Measurements from ENCODE around the gene CLDN10.
"Not testable (repeated sequence)": the region's sequence is repeated elsewhere in the genome, so short reads cannot be mapped to it uniquely, and the experiment has no call there.

Gene CLDN10, protein sequence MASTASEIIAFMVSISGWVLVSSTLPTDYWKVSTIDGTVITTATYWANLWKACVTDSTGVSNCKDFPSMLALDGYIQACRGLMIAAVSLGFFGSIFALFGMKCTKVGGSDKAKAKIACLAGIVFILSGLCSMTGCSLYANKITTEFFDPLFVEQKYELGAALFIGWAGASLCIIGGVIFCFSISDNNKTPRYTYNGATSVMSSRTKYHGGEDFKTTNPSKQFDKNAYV

DNA sequence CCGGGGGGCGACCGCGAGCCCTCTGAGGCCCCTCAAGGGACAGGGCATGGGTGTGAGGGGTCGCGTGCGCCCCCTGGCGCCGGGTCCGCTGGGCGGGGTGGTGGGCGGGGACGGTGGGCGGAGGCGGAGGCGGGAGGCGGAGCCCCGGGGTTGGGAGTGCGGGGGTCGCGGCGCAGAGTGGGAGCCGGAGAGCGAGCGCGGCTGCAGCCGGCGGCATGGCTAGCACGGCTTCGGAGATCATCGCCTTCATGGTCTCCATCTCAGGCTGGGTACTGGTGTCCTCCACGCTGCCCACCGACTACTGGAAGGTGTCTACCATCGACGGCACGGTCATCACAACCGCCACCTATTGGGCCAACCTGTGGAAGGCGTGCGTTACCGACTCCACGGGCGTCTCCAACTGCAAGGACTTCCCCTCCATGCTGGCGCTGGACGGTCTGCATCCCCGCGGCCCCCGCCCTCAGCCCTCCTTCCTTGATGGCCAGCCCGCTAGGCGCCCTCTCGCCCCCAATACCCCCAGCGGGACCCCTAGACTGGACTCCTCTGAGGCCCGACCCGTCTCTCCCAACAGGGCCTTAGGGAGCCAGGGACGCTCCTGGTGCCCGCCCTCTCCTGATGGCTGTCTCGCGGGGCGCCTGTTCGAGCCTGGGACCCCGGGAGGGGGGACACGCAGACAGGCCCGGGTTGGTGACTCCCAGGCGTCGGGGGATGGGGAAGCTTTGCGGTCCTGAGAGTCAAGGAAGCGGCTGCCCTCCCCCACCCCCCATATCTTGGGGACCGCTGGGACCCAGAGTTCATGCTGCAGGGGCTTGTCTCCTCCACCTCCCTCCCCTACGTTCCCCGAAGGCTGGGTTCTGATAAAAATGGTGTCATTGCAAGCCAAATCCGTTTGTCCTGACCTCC lies at the start of gene CLDN10:
Gene CLDN10 (plus strand): TSS at position 182 of the 903 bp plus-strand sequence. CDS start 34 bp downstream, at position 216.
- no peak for DNase-seq (ENCODE audit: low read depth in 2 of 3, low spot score in 2 of 3)

DNA sequence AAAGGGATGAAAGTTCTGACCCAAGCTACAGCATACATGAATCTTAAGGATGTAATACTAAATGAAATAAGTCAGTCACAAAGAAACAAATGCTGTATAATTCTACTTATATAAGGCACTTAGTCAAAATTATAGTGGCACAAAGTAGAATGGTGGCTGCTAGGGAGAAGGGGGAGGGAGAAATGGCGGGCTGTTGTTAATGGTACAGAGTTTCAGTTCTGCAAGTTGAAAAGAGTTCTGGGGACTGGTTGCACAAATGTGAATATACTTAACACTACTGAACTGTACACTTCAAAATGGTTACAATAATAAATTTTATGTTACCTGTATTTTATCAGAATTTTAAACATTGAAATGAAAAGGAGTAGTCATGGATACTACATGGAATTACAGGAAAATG lies 48.9 kb upstream of the CLDN10 start:
- DNase-seq (ENCODE audit: low read depth in 2 of 3, low spot score in 2 of 3), result no peak

DNA sequence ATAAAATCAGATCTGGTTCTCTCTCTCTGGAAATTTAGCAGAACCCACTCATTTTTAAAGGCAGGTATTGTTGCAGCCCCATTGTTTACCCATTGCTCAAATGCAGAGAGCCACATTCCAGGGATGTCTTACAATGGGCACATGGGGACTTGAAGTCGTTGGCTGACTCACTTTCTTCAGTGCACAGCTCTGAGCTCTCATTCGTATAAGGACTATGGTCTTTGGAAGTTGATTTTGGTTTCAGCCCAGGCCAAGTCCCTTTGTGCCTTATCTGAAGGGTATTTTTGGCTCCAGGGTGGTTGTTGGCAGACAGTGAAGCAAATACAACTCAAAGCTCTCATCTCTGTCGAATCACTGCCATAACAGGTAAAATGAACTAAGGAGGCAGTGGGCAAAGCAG lies 47.3 kb upstream of the CLDN10 start:
- no peak for DNase-seq (ENCODE audit: low read depth in 2 of 3, low spot score in 2 of 3)

DNA sequence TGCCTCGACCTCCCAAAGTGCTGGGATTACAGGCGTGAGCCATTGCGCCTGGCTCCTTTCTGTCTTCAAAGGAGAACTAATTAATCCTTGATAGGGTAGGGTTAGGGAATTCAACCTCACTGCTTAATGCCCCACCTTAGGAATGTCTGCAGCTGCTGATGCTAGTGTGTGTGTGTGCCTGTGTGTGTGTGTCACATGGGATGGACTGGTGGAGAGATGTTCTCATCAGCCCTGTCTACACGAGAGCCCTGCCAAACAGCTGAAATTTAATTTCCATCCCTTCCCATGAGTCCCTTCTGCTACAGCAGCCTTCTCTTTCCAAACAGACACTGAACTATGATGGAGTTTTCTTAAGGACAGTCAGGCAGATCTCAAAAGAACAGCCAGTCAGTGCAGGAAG lies 46.5 kb upstream of the CLDN10 start:
- DNase-seq (ENCODE audit: low read depth in 2 of 3, low spot score in 2 of 3), result no peak

DNA sequence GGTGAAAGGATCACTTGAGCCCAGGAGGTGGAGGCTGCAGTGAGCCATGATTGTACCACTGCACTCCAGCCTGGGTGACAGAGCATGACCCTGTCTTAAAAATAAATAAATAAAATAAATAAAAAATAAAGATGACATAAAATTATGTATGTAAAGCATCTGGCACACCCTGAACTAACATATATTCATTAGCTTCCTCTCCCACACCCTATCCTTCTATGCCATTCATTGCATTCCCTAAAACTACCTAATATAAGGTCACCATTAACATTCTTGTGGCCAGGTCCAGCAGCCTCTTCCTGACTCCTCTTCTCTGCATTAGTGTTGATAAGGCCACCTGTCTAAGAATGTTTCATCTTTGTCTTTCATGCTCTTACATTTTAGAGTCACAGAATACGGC lies 44.5 kb upstream of the CLDN10 start:
- no peak for DNase-seq (ENCODE audit: low read depth in 2 of 3, low spot score in 2 of 3)

DNA sequence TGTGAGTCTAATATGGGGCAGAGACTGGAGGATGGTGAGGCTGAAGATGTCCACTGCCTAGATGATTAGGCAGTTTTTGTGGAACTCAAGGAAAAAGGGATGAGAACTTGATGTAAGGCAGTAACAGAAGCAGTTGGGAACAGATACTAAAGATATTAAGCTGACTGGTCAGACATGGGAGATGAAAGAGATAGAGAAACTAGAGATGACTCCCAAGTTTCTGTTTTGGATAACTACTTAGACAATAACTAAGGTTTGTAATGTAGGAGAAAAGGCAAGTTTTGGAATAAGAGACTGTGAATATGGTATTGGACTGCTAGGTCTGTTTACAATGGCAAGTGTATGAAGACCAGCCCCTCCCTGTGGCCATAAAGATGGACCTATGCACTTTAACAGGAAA lies 43.5 kb upstream of the CLDN10 start:
- no peak for DNase-seq (ENCODE audit: low read depth in 2 of 3, low spot score in 2 of 3)

DNA sequence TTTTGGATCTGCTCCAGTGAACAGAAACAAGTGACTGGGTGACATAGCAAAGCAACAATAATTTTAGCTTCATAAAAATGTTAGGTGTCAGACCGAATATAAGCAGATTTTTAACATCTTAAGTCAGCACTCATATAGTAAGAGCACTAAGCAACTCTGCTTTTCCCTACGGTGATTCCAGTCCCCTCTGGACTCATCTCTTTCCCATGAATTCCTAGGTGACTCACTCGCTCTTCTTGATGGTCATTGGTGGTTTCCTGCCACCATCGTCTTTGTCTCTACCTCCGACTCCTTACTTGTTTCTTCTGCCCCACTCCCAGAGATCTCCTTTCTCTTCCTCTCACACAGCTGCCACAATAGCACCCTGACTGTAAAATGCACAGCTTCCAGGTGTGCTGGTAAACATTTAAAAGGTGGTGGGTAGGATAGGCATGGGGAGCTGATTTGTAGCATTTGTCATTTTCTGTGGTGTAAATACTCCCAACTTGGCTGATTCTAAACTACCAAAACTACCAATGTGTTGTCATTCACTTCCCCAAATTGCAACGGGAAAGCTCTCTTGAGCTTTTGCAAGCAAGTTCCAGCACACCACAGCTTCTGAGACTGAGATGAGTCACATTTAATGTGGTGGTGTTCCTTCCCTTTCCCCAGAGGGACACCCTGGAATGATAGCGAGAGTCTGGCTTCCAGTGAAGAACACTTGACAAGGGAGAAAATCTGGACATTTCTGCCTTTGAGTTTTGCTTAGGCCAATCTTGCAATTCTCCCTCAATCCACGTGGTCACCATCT lies 42.8 kb upstream of the CLDN10 start:
- DNase-seq (ENCODE audit: low read depth in 2 of 3, low spot score in 2 of 3), result no peak

DNA sequence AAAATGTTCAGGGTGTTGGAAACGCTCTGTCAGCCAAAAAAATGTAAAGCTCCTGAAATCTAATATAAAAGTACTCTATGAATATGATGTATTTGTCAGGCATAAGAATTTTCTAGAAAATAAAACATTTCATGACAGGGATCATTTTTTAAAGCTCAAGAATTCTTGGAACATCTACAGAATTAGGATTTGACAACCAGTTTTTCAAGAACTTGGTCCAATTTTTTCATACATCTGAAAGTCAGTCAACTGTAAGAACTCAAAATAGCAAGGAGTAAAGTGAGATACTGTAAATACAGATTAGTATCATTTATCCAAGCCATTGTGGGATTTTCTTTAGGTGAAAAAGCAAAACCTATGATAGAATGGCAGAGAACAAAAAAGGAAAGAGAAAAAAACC lies 41.6 kb upstream of the CLDN10 start:
- DNase-seq (ENCODE audit: low read depth in 2 of 3, low spot score in 2 of 3), result no peak

DNA sequence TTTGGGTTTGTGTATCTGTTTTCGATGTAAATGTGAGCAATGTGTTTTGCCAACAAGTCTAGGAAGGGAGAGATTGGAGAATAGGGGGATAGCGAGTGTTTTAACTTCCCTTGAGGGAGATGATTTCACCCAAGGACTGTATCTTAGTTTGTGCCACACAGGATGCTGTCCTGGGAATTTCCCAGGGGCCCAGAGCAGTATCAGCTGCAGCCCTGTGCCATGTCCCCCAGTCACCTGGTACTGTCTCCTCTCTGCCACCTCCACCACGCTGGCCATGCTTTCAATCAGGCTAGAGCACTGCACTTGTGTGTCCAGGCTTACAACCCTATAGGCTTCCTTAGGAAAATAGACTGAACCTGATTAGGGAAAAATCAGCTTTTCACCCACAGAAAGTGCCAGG lies 40.1 kb upstream of the CLDN10 start:
- no peak for DNase-seq (ENCODE audit: low read depth in 2 of 3, low spot score in 2 of 3)

DNA sequence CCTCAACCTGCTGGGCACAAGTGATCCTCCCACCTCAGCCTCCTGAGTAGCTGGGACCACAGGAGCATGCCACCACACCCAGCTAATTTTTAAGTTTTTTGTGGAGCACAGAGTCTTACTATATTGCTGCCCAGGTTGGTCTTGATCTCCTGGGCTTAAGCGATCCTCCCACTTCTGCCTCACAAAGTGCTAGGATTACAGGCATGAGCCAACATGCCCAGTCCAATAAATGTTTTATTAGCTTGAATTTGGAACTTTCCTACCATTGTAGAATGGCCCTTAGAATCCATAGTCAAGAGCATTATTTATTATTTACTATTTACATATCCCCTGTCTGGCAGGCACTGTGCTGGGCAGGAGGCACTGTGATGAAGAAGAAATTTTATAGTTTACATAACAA lies 39.6 kb upstream of the CLDN10 start:
- DNase-seq (ENCODE audit: low read depth in 2 of 3, low spot score in 2 of 3), result no peak

DNA sequence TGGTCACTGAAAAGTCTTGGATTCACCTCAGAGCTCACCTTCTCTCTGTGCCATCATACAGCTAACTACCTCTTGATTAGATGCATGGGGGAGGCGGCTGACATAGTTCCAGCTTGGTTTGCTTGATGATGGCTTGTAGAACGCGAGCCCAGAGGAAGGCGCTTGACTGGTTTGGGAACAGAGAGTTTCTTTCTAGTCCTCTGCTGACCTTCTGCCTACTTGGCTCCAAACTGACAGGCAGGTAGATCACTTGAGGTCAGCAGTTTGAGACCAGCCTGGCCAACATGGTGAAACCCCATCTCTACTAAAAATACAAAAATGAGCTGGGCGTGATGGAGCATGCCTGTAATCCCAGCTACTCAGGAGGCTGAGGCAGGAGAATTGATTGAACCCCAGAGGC lies 36.9 kb upstream of the CLDN10 start:
- DNase-seq (ENCODE audit: low read depth in 2 of 3, low spot score in 2 of 3), result not testable (repeated sequence)

DNA sequence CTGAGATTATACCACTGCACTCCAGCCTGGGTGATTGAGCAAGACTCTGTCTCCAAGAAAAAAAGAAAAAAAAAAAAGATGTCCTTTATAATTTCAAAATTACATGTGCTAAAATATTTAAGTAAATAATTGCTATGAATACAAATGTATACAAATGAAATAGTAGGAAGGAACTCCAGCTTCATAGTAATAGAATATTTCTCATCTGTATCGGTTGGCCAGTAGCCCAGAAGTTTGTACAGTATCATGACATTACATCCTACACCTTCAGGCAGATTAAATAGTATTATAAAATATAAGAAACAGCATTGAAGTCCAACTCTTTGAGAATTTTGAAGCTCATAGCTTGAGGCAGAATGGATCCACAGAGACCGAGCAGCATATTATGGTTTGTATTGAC lies 36.5 kb upstream of the CLDN10 start:
- DNase-seq (ENCODE audit: low read depth in 2 of 3, low spot score in 2 of 3), result no peak

DNA sequence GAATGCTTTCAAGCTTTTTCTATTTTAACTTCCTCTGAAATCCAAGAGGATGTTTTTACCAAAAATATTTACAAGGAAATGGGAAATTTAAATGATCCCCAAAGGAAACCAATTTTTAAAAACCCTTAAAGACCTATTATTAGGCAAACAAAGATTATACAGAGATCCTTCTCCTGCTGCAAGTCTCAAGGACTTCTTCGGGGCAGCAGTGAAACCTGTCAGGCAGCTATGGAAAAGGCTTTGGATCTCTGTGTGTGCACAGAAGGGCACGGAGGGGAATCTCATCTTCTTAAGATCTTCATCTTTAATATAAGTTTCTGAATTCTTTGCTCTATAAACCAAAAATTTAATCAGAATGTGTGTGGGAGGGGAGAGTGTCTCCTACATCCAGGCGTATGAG lies 36.0 kb upstream of the CLDN10 start:
- no peak for DNase-seq (ENCODE audit: low read depth in 2 of 3, low spot score in 2 of 3)

DNA sequence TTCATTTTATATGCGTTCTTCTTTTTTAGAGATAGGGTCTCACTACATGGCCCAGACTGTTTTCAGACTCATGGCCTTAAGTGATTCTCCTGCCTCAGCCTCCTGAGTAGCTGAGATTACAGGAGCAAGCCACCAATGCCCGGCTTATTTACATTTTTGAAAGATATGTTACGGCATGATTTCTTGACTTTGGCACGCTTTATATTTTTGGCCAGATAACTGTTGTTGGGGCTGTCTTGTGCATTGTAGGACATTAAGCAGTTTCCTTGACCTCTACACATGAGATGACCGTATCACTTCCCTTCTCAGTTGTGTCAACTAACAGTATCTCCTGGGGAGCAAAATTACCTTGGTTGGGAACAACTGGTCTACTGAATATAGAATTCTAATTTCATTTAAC lies 28.9 kb upstream of the CLDN10 start:
- DNase-seq (ENCODE audit: low read depth in 2 of 3, low spot score in 2 of 3), result no peak

DNA sequence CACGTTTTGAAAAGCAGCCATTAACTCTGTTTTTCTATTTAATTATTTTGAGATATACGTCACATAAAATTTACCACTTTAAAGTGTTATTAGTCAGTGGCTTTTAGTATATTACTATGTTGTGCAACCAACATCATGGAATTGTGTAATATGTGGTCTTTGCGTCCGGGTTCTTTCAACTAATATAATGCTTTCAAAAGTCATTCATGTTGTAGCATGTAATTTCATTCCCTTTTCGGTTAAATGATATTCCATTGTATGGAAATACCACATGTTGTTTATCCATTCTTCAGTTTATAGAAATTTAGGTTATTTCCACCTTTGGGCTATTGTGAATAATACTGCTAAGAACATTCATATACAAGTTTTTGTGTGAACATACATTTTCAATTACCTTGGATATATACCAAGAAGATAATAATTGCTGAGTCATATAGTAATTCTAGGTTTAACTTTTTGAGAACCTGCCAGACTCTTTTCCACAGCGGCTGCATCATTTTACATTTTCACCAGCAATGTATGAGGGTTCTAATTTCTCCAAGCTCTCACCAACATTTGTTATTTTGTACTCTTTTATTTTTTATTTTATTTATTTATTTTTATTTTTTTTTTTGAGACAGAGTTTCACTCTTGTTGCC lies 28.1 kb upstream of the CLDN10 start:
- DNase-seq (ENCODE audit: low read depth in 2 of 3, low spot score in 2 of 3), result no peak

DNA sequence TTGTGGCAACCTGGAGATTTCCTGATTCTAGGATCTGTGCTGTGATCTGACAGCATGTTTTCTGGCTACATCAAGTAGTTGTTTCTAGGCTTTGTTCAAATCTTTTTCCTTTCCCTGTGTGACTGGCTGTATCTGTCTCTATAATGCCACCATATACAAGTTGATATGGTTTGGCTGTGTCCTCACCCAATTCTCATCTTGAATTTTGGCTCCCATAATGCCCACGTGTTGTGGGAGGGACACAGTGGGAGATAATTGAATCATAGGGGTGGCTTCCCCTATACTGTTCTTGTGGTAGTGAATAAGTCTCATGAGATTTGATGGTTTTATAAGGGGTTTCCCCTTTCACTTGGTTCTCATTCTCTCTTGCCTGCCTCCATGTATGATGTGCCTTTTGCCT lies 24.6 kb upstream of the CLDN10 start:
- DNase-seq (ENCODE audit: low read depth in 2 of 3, low spot score in 2 of 3), result no peak

DNA sequence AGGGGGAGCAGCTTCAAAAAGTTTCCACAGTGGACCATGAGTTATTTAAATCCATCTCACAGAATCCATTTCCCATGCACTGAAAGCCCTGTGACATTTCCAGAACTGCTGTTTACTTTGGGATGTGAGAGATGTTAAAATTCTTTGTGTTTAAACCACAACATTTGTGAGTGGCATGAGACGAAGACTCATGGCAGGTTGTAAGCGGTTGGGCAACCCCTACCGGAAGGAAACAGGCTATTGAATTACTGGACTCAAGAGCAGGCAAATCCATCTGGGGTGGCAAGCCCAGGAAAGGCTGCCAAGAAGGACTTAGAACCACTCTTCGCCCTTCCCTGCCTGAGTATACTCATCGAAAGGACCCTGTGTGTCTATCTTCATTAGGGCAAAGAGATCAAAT lies 22.3 kb upstream of the CLDN10 start:
- DNase-seq (ENCODE audit: low read depth in 2 of 3, low spot score in 2 of 3), result no peak

DNA sequence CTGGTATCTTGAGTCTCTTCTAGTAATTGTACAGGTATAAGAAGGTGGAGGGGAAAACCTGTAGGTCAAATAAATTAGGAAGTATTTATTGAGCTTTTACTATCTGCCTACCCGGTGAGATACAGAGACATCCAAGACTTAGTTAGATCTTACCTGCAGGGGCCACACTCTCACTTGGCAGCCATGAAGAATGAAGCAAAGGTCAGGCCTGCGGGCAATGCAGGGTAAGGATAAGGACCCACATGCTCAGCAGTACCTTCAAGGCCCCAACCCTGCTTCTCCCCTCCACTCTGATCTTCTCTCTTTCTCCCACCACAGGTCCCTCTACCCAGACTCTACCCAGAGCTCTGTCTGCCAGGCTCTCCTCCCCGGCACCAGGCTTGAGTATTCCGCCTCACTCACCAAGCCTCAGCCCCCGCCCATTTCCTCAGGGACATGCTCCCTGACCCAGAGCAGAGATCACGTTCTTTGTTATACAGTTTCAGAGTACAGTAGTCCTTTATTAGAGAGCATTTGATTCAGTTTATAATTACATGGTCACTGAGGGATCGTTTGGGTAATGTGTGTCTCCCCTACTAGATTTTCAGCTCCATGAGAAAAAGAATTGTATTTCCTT lies 18.9 kb upstream of the CLDN10 start:
- DNase-seq (ENCODE audit: low read depth in 2 of 3, low spot score in 2 of 3), result no peak

DNA sequence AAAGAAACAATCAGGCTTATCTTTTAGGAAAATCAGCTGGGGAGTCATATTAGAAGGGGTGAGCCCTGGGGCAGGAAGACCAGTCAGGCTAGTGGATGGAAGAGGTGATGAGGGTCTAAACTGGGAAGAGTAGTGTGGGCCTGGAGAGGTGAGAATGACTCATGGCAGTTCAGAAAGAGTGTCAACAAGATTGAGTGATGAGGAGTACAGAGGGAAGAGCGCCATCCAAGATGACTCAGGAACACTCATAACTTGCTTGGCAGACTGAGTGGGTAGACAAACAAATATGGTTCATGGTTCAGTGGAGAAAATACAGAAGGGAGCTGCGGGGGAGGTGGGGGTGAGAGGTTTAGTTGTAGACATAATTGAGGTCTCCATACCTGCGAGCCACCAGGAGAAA lies 17.3 kb upstream of the CLDN10 start:
- no peak for DNase-seq (ENCODE audit: low read depth in 2 of 3, low spot score in 2 of 3)

DNA sequence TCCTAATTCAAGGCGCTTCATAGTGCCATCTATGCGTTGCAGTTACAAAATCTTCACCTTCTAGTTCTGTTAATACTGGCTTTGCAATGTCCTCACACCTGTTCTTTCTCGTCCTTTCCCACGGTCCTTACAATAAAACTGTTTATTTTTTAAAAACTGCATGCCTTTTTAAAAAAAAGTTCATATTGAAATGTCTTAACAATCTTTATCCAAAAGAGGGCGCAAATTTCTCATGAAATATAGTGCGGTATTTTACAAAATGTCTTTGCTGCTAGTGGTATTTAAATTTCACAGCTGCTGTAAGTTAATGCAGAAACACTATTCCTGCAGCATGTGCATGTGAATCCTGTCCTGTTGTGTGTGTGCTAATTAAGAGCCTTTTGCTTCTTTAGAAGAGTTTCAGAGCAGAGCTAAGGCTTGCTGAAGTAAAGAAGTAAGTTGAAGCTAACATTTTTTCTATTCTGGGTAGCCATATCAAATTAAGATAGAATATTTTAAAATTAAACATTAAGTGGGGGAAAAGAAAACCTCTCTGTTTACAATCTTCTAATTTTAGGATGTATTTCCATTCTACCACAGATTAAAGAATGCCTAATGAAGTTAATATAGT lies 15.8 kb upstream of the CLDN10 start:
- DNase-seq (ENCODE audit: low read depth in 2 of 3, low spot score in 2 of 3), result no peak

DNA sequence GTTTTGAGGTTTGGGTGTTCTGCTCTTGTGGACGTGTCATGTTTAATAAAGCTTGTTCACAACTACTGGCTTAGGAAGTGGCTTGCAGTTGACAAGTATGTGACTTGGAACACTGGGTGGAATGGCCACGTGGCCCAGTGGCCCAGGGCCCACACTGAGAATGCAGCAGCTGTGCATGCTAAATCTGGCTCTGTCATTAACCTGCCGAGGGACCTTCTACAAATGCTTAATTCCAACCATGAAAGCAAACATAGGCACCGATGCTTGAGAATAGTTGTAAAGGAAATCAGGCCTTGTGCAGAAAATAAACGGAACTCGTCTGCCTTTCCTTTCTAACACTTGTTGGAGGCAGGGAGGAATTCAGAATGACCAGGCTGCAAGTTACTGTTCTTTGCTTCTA lies 11.6 kb upstream of the CLDN10 start:
- no peak for DNase-seq (ENCODE audit: low read depth in 2 of 3, low spot score in 2 of 3)
